H1 (cell line): Measurements from ENCODE around the gene LRG1. TPM values are rescaled to one million over a fixed set of nuclear protein-coding genes. Genes with fewer than 3 reads are reported as not detected.

Source experiments
- CTCF ChIA-PET: fragments of 300-600 bp; sonication (Branson Sonifier 250); formaldehyde crosslinking; loops from one replicate; lab custom pipeline; 2021; ENCODE audit not compliant: partially characterized antibody; lab: Charles Lee
- POLR2A ChIA-PET: fragments of 300-600 bp; sonication (Branson Sonifier 250); formaldehyde crosslinking; loops from one replicate; lab custom pipeline; 2021; ENCODE audit warnings: inconsistent platforms; ENCODE audit not compliant: partially characterized antibody; lab: Charles Lee
- DNase-seq, 2 experiments: peaks; one replicate each; pipeline versions ENCODE4 v3.0.0 to v3.0.0-alpha.2; 2010 to 2022; ENCODE audit warnings: low spot score in 2 of 2, low read depth in 1 of 2, mixed read lengths in 1 of 2
- FAIRE-seq: peaks from 2 replicates; lab custom pipeline; 2011; peaks lifted over from hg19 to GRCh38; lab: Jason Lieb, UNC
- H2AFZ ChIP-seq: 2 replicates; pipeline ENCODE4 v1.8.1; 2012; ENCODE audit warnings: low read length, inconsistent platforms
- H2AK5ac ChIP-seq: 2 replicates; pipeline ENCODE4 v1.6.1; 2013; ENCODE audit warnings: low read depth, low read length
- H2BK120ac ChIP-seq: replicated peaks from 2 replicates; pipeline ENCODE3; 2013; ENCODE audit warnings: low read depth, low read length, inconsistent platforms
- H2BK12ac ChIP-seq: 2 replicates; pipeline ENCODE4 v1.6.1; 2013; ENCODE audit warnings: low read depth, low read length
- H2BK15ac ChIP-seq: 2 replicates; pipeline ENCODE4 v1.6.1; 2013; ENCODE audit warnings: low read length
- H2BK20ac ChIP-seq: 2 replicates; pipeline ENCODE4 v1.6.1; 2013; ENCODE audit warnings: low read length
- H2BK5ac ChIP-seq: 2 replicates; pipeline ENCODE4 v1.6.1; 2013; ENCODE audit warnings: low read depth, low read length
- H3K14ac ChIP-seq: 2 replicates; pipeline ENCODE4 v1.6.1; 2013; ENCODE audit warnings: inconsistent platforms; ENCODE audit not compliant: insufficient read length
- H3K18ac ChIP-seq: 2 replicates; pipeline ENCODE4 v1.6.1; 2013; ENCODE audit warnings: low read length; ENCODE audit errors: extremely low read depth
- H3K23ac ChIP-seq: 2 replicates; pipeline ENCODE4 v1.6.1; 2013; ENCODE audit warnings: inconsistent platforms; ENCODE audit not compliant: insufficient read length
- H3K23me2 ChIP-seq: 2 replicates; pipeline ENCODE4 v1.6.1; 2013; ENCODE audit warnings: low read depth, low read length
- H3K27ac ChIP-seq: 2 replicates; pipeline ENCODE4 v1.6.1; 2011; ENCODE audit warnings: low read depth, low read length, inconsistent platforms
- H3K27me3 ChIP-seq, 4 experiments: replicated peaks in 1 of 4; 1 replicate in 1 of 4; 2 replicates in 3 of 4; pipeline versions ENCODE4 v1.6.1 to v1.8.1; 2011 to 2013; ENCODE audit warnings: low read length in 3 of 4, mild to moderate bottlenecking in 3 of 4, inconsistent platforms in 2 of 4, mixed read lengths in 2 of 4, moderate library complexity in 1 of 4; ENCODE audit not compliant: control insufficient read depth in 3 of 4, insufficient read depth in 3 of 4; ENCODE audit errors: extremely low read depth in 1 of 4
- H3K36me3 ChIP-seq, 4 experiments: 2 replicates each; pipeline versions ENCODE4 v1.6.1 to v1.8.1; 2011 to 2013; ENCODE audit warnings: mild to moderate bottlenecking in 4 of 4, low read length in 3 of 4, moderate library complexity in 2 of 4, control low read depth in 1 of 4, inconsistent platforms in 1 of 4; ENCODE audit not compliant: insufficient read depth in 4 of 4, control insufficient read depth in 2 of 4
- H3K4ac ChIP-seq: replicated peaks from 2 replicates; pipeline ENCODE3; 2013; ENCODE audit warnings: low read length, low read depth, mixed read lengths, inconsistent platforms; ENCODE audit not compliant: insufficient read length
- H3K4me1 ChIP-seq, 4 experiments: replicated peaks in 1 of 4; 1 replicate in 1 of 4; 2 replicates in 3 of 4; pipeline versions ENCODE4 v1.6.1 to v1.8.1; 2011 to 2013; ENCODE audit warnings: low read length in 3 of 4, inconsistent platforms in 2 of 4, mixed read lengths in 1 of 4; ENCODE audit not compliant: insufficient read depth in 4 of 4, control insufficient read depth in 3 of 4
- H3K4me2 ChIP-seq, 2 experiments: 2 replicates each; pipeline versions ENCODE4 v1.6.1 to v1.8.1; 2011 to 2013; ENCODE audit warnings: low read depth in 2 of 2, low read length in 2 of 2, control low read depth in 1 of 2, inconsistent platforms in 1 of 2, mild to moderate bottlenecking in 1 of 2; ENCODE audit not compliant: insufficient read depth in 1 of 2
- H3K4me3 ChIP-seq, 4 experiments: fragments of 200-600, 300-600 bp in 1 of 4; sonication (generic), shearing (Covaris generic), sonication (Bioruptor Twin) in 1 of 4; 2 replicates each; pipeline versions ENCODE4 v1.5.1 to v1.8.1; 2011 to 2016; ENCODE audit warnings: low read length in 4 of 4, low read depth in 3 of 4, control low read depth in 2 of 4, inconsistent platforms in 2 of 4, mild to moderate bottlenecking in 2 of 4, mixed read lengths in 1 of 4, moderate library complexity in 1 of 4; ENCODE audit not compliant: insufficient read depth in 2 of 4; ENCODE audit errors: extremely low read depth in 1 of 4
- H3K56ac ChIP-seq: replicated peaks from 2 replicates; pipeline ENCODE3; 2013; ENCODE audit warnings: low read depth, mild to moderate bottlenecking, mixed read lengths, low read length, inconsistent platforms; ENCODE audit not compliant: insufficient read length
- H3K79me1 ChIP-seq: 2 replicates; pipeline ENCODE4 v1.6.1; 2013; ENCODE audit warnings: low read depth, low read length, control low read depth
- H3K79me2 ChIP-seq, 2 experiments: 2 replicates each; pipeline versions ENCODE4 v1.6.1 to v1.8.1; 2012 to 2013; ENCODE audit warnings: low read length in 2 of 2, mild to moderate bottlenecking in 2 of 2, inconsistent platforms in 1 of 2; ENCODE audit not compliant: insufficient read depth in 2 of 2, control insufficient read depth in 1 of 2
- H3K9ac ChIP-seq, 4 experiments: replicated peaks in 1 of 4; 1 replicate in 1 of 4; 2 replicates in 3 of 4; pipeline versions ENCODE4 v1.6.1 to v1.8.1; 2011 to 2013; ENCODE audit warnings: low read depth in 3 of 4, low read length in 3 of 4, control low read depth in 2 of 4, mild to moderate bottlenecking in 2 of 4, moderate library complexity in 2 of 4, inconsistent platforms in 1 of 4; ENCODE audit errors: extremely low read depth in 1 of 4
- H3K9me3 ChIP-seq, 2 experiments: 2 replicates each; pipeline versions ENCODE4 v1.6.1 to v1.8.1; 2012 to 2013; ENCODE audit warnings: mild to moderate bottlenecking in 2 of 2, moderate library complexity in 2 of 2, control low read depth in 1 of 2, inconsistent platforms in 1 of 2, low read depth in 1 of 2, low read length in 1 of 2, mixed read lengths in 1 of 2; ENCODE audit not compliant: insufficient read depth in 2 of 2
- H4K20me1 ChIP-seq, 2 experiments: replicated peaks in 1 of 2; 2 replicates each; pipeline versions ENCODE3 to v1.8.1; 2011 to 2013; ENCODE audit warnings: inconsistent platforms in 2 of 2, low read length in 2 of 2, mild to moderate bottlenecking in 1 of 2; ENCODE audit not compliant: insufficient read depth in 2 of 2, control insufficient read depth in 1 of 2
- H4K5ac ChIP-seq: 2 replicates; pipeline ENCODE4 v1.6.1; 2013; ENCODE audit warnings: low read length, low read depth, mixed read lengths, inconsistent platforms; ENCODE audit not compliant: insufficient read length
- H4K8ac ChIP-seq: 2 replicates; pipeline ENCODE4 v1.8.0; 2013; ENCODE audit warnings: mild to moderate bottlenecking, moderate library complexity, low read length, inconsistent platforms; ENCODE audit not compliant: insufficient read depth; ENCODE audit errors: extremely low read depth
- H4K91ac ChIP-seq: replicated peaks from 2 replicates; pipeline ENCODE3; 2013; ENCODE audit warnings: low read length, mixed read lengths, inconsistent platforms; ENCODE audit not compliant: insufficient read length
- CBX5 ChIP-seq: fragments of 300-800, 300-1000 bp; sonication (generic); IDR thresholded peaks from 2 replicates; pipeline ENCODE4 v1.7.1; 2016; ENCODE audit warnings: antibody characterized with exemption, low read length, low read depth
- GTF2F1 ChIP-seq: IDR thresholded peaks from 2 replicates; pipeline ENCODE4 v1.6.1; 2012; ENCODE audit warnings: low read depth, low read length, improper control_type of control experiment, borderline replicate concordance
- MAFK ChIP-seq: IDR thresholded peaks from 2 replicates; pipeline ENCODE4 v1.6.1; 2012; ENCODE audit warnings: low read depth, mild to moderate bottlenecking, improper control_type of control experiment, low read length
- NANOG ChIP-seq: IDR thresholded peaks from 2 replicates; pipeline ENCODE4 v1.6.1; 2011; ENCODE audit warnings: low read length, low read depth, mild to moderate bottlenecking, inconsistent platforms; ENCODE audit not compliant: insufficient read depth, poor library complexity, severe bottlenecking
- SIX5 ChIP-seq: IDR thresholded peaks from 2 replicates; pipeline ENCODE4 v1.6.1; 2011; ENCODE audit warnings: mild to moderate bottlenecking, low read depth, low read length
- TEAD4 ChIP-seq: IDR thresholded peaks from 2 replicates; pipeline ENCODE4 v1.6.1; 2012; ENCODE audit warnings: low read depth, low read length, inconsistent platforms, mixed read lengths
- ZNF274 ChIP-seq: IDR thresholded peaks from 2 replicates; pipeline ENCODE4 v1.7.0; 2012; ENCODE audit warnings: low read length, borderline replicate concordance; ENCODE audit errors: extremely low read depth
- WGBS, 2 experiments: shearing (Covaris generic) in 1 of 2; methylation state at CpG; one replicate each; pipeline versions ENCODE4 v1.1.6 to v1.1.7; 2013 to 2015; ENCODE audit warnings: low lambda C conversion rate in 2 of 2, mixed read lengths in 2 of 2, inconsistent platforms in 1 of 2, low coverage in 1 of 2, missing lambda C conversion rate in 1 of 2; ENCODE audit not compliant: insufficient replicate concordance in 2 of 2, insufficient coverage in 1 of 2, insufficient read length in 1 of 2; ENCODE audit errors: extremely low coverage in 1 of 2, missing lambda C conversion rate in 1 of 2; 5-methylcytosine and 5-hydroxymethylcytosine counted together
- polyA plus RNA-seq, 7 experiments: library from polyadenylated mRNA; depleted of rRNA in 3 of 7; stranded (reverse) in 5 of 7; unstranded in 2 of 7; fragments of >200 nt in 5 of 7; fragments of 200-250 nt in 2 of 7; gene quantifications; 1 replicate in 5 of 7; 2 replicates in 1 of 7; 4 replicates in 1 of 7; pipeline versions ENCODE4 v1.2.1 to v1.2.3, GENCODE V29; 2011 to 2013; ENCODE audit warnings: missing spikeins in 2 of 7, mixed read lengths in 2 of 7
- total RNA-seq: library from RNA; stranded (reverse); fragmentation: NEBNext Ultra II Directional; extraction: Animal tissue kit (Norgen Biotek cat#: 25700); gene quantifications from 2 replicates; pipeline ENCODE4 v1.2.1, GENCODE V29; 2021

The LRG1 gene
- total and polyA plus RNA-seq, 2 of the 8 experiments (the other 6 are each of a cell fraction or from before 2014, with no cell fraction given): 0.48 to 0.79 TPM

DNA sequence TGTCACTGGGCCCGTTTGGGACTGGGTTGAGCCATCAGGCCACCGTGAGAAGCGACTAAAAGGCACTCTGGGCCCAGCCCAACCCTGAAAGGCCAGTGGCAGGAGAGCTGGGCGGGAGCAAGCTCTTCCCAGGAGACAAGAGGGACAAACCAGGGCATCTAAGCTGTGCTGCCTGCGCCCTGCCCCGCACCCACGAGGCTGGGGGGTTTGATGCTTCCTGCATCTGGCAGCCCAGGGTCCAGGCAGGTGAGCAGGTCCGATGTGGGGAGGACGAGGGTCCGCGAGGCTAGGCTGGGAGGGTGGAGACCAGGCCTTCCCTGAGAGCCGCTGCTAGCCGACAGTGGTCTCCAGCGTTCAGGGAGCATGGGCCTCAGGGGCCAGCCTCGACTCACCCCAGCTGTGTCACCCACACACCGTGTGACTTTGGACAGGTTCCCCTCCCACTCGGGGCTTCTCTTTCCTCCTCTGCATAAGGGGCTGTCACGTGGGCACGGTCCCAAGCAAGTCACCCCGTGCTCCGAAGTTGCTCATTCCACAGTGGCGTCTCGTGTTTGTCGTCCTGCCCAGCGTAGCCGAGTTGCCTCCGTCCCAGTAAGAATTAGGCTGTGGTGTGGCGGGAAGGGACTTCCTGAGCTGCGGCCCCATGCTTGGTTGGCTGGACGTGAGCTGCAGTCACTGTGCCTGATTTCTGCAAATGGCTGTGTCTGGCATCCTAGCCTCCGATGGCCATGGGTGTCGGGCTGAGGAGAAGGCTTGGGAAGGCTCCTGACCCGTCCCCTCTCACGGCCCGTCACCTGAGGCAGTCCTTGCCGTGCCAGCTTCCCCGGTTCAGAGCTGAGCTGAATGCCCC lies 37.3 kb downstream of the LRG1 start:
- no peak overlapping the region for H4K5ac ChIP-seq
- H2BK20ac ChIP-seq: no peak overlapping the region
- WGBS, 2 experiments: 90% methylated on average over 31 of the region's 37 CpGs; no CpG with 5 or more reads in 1 of the 2 experiments
- no peak overlapping the region for H4K91ac ChIP-seq
- H3K27ac ChIP-seq: no peak overlapping the region
- peaks cover 12 to 26% of the 10 kb centered on the region in 2 experiments for H4K20me1 ChIP-seq
- H3K27me3 ChIP-seq: peaks cover 0 to 3% (median 2%) of the 10 kb centered on the region in 4 experiments; a peak in 3 of 7 replicates
- no peak overlapping the region for H3K4me2 ChIP-seq
- H3K4me3 ChIP-seq: no peak overlapping the region
- no peak overlapping the region for H2BK5ac ChIP-seq
- no peaks in the 10 kb centered on the region for H3K9me3 ChIP-seq
- H3K18ac ChIP-seq: no peak overlapping the region
- no peaks in the 10 kb centered on the region for H3K79me2 ChIP-seq
- no peak overlapping the region for H2AFZ ChIP-seq
- no peak overlapping the region for H2AK5ac ChIP-seq
- H4K8ac ChIP-seq: no peak overlapping the region; the same call in 1 of the 2 replicates
- no peak overlapping the region for H2BK12ac ChIP-seq
- no peak overlapping the region for H3K9ac ChIP-seq
- DNase-seq (no peak), FAIRE-seq (no peak)
- no peak overlapping the region for H3K14ac ChIP-seq
- H3K23ac ChIP-seq: no peak overlapping the region
- CTCF ChIA-PET: interaction anchor here (0.8 to 2.3 kb wide), 3 partner anchors 21 to 25 kb away, joined by 3 to 9 read pairs (median 5); no protein-coding TSS in a partner anchor
- no peak overlapping the region for H3K56ac ChIP-seq
- peaks cover 10 to 58% (median 21%) of the 10 kb centered on the region in 4 experiments for H3K36me3 ChIP-seq
- H3K4me1 ChIP-seq: no peaks in the 10 kb centered on the region
- H3K23me2 ChIP-seq: no peaks in the 10 kb centered on the region
- H3K79me1 ChIP-seq: no peaks in the 10 kb centered on the region
- H2BK120ac ChIP-seq: no peak overlapping the region
- H3K4ac ChIP-seq: no peak overlapping the region
- H2BK15ac ChIP-seq: no peak overlapping the region
- POLR2A ChIA-PET: interaction anchor here (0.6 to 3.5 kb wide), 6 partner anchors 8 to 37 kb away, joined by 3 to 19 read pairs (median 8); partner anchors contain the start of genes HDGFL2 and PLIN4
- TF ChIP-seq GTF2F1 (no peak), TEAD4 (no peak), NANOG (no peak), SIX5 (no peak), ZNF274 (no peak), MAFK (no peak), CBX5 (no peak)
- TF ChIP-seq, all 59 proteins: peak for 0
